CD14-positive monocyte (primary cell): Measurements from ENCODE around the gene ZNF768. TPM values are rescaled to one million over a fixed set of nuclear protein-coding genes. Genes with fewer than 3 reads are reported as not detected.

Source experiments
- DNase-seq, 3 donors: peaks; one replicate each; pipeline ENCODE4 v3.0.0-alpha.2; 2011 to 2022
- H2AFZ ChIP-seq: 2 replicates; pipeline ENCODE4 v1.6.0; 2012; ENCODE audit warnings: mild to moderate bottlenecking, low read depth, low read length, inconsistent platforms; ENCODE audit not compliant: insufficient read depth, poor library complexity, severe bottlenecking
- H3K27ac ChIP-seq, 2 donors: 1 replicate in 1 of 2; 2 replicates in 1 of 2; pipeline ENCODE4 v1.5.1; 2012 to 2013; ENCODE audit warnings: low read length in 2 of 2, control low read depth in 1 of 2, inconsistent platforms in 1 of 2, low read depth in 1 of 2, mild to moderate bottlenecking in 1 of 2
- H3K27me3 ChIP-seq, 2 donors: one replicate each; pipeline versions ENCODE4 v1.6.0 to v1.6.1; 2011 to 2013; ENCODE audit warnings: low read length in 2 of 2; ENCODE audit not compliant: control insufficient read depth in 2 of 2, insufficient read depth in 2 of 2
- H3K36me3 ChIP-seq, 2 donors: replicated peaks in 1 of 2; 1 replicate in 1 of 2; 2 replicates in 1 of 2; pipeline versions ENCODE4 v1.5.1 to v1.6.1; 2012 to 2013; ENCODE audit warnings: low read length in 2 of 2, control low read depth in 1 of 2, inconsistent platforms in 1 of 2, mild to moderate bottlenecking in 1 of 2; ENCODE audit not compliant: insufficient read depth in 2 of 2, control insufficient read depth in 1 of 2
- H3K4me1 ChIP-seq, 2 donors: 1 replicate in 1 of 2; 2 replicates in 1 of 2; pipeline versions ENCODE4 v1.5.1 to v1.6.1; 2012 to 2013; ENCODE audit warnings: low read length in 2 of 2, control low read depth in 1 of 2, inconsistent platforms in 1 of 2, mild to moderate bottlenecking in 1 of 2, moderate library complexity in 1 of 2; ENCODE audit not compliant: insufficient read depth in 2 of 2, control insufficient read depth in 1 of 2
- H3K4me2 ChIP-seq: replicated peaks from 2 replicates; pipeline ENCODE3; 2012; ENCODE audit warnings: low read length, moderate library complexity, mild to moderate bottlenecking; ENCODE audit not compliant: poor library complexity, severe bottlenecking; ENCODE audit errors: extremely low read depth
- H3K4me3 ChIP-seq, 3 experiments: fragments of 200-600 bp in 1 of 3; sonication (generic) in 1 of 3; replicated peaks in 1 of 3; 1 replicate in 2 of 3; 2 replicates in 1 of 3; pipeline ENCODE4 v1.5.1; 2011 to 2013; ENCODE audit warnings: low read length in 3 of 3, mild to moderate bottlenecking in 3 of 3, control low read depth in 2 of 3, low read depth in 2 of 3, inconsistent platforms in 1 of 3, moderate library complexity in 1 of 3
- H3K79me2 ChIP-seq: 2 replicates; pipeline ENCODE4 v1.6.0; 2012; ENCODE audit warnings: mild to moderate bottlenecking, control low read depth, inconsistent platforms, low read length, moderate library complexity; ENCODE audit not compliant: insufficient read depth
- H3K9ac ChIP-seq: 2 replicates; pipeline ENCODE4 v1.6.0; 2017; ENCODE audit warnings: low read length, mild to moderate bottlenecking; ENCODE audit not compliant: insufficient read depth, poor library complexity, severe bottlenecking
- H3K9me3 ChIP-seq, 2 donors: replicated peaks in 1 of 2; 1 replicate in 1 of 2; 2 replicates in 1 of 2; pipeline versions ENCODE4 v1.5.1 to v1.6.1; 2012 to 2013; ENCODE audit warnings: low read length in 2 of 2, control low read depth in 1 of 2; ENCODE audit not compliant: control insufficient read depth in 1 of 2, insufficient read depth in 1 of 2
- H4K20me1 ChIP-seq: 2 replicates; pipeline ENCODE4 v1.6.0; 2012; ENCODE audit warnings: mild to moderate bottlenecking, low read length, control low read depth, moderate library complexity; ENCODE audit not compliant: insufficient read depth
- H3K27ac Mint-ChIP-seq, 7 donors: one replicate each; pipeline ENCODE4 v1.8.0; 2020; ENCODE audit warnings: mild to moderate bottlenecking in 7 of 7, mixed read lengths in 7 of 7, moderate library complexity in 6 of 7, inconsistent platforms in 2 of 7
- H3K27me3 Mint-ChIP-seq, 3 donors: one replicate each; pipeline ENCODE4 v1.8.0; 2021 to 2022; ENCODE audit warnings: low read depth in 3 of 3, mild to moderate bottlenecking in 3 of 3, mixed read lengths in 3 of 3, moderate library complexity in 3 of 3, inconsistent platforms in 1 of 3
- H3K36me3 Mint-ChIP-seq, 2 donors: one replicate each; pipeline ENCODE4 v1.8.0; 2020; ENCODE audit warnings: mixed read lengths in 2 of 2, inconsistent platforms in 1 of 2, mild to moderate bottlenecking in 1 of 2
- H3K4me1 Mint-ChIP-seq: one replicate; pipeline ENCODE4 v1.8.0; 2020; ENCODE audit warnings: mild to moderate bottlenecking, mixed read lengths
- H3K4me3 Mint-ChIP-seq, 2 donors: one replicate each; pipeline ENCODE4 v1.8.0; 2020; ENCODE audit warnings: mild to moderate bottlenecking in 2 of 2, mixed read lengths in 2 of 2, moderate library complexity in 1 of 2
- H3K9me3 Mint-ChIP-seq, 7 donors: one replicate each; pipeline ENCODE4 v1.8.0; 2020 to 2022; ENCODE audit warnings: mixed read lengths in 7 of 7, mild to moderate bottlenecking in 6 of 7, moderate library complexity in 6 of 7, inconsistent platforms in 2 of 7
- WGBS: methylation state at CpG from one replicate; pipeline ENCODE4 v1.1.5; 2013; ENCODE audit warnings: missing lambda C conversion rate; ENCODE audit not compliant: insufficient coverage; 5-methylcytosine and 5-hydroxymethylcytosine counted together
- intact Hi-C, 2 donors: fragments of 100-400 bp; cut with micrococcal nuclease; formaldehyde crosslinking; loops; one replicate each; pipeline versions ENCODE4 v1.15.0 to v1.15.1; 2023
- polyA plus RNA-seq, 3 donors: library from polyadenylated mRNA; depleted of rRNA in 1 of 3; unstranded in 2 of 3; stranded (reverse) in 1 of 3; fragments of 300-500 nt in 2 of 3; fragments of >200 nt in 1 of 3; fragmentation: Illumina TruSeq in 2 of 3; gene quantifications; 1 replicate in 2 of 3; 2 replicates in 1 of 3; pipeline ENCODE4 v1.2.3, GENCODE V29; 2012 to 2021
- TF ChIP-seq, protein P1 (sequence below): fragments of 200-600 bp; IDR thresholded peaks from one replicate; pipeline ENCODE4 v1.8.0; 2022; ENCODE audit warnings: antibody characterized with exemption, mild to moderate bottlenecking

Gene ZNF768
- polyA plus RNA-seq, 3 donors = 2.8 to 13.4 (median 3.0) TPM

DNA sequence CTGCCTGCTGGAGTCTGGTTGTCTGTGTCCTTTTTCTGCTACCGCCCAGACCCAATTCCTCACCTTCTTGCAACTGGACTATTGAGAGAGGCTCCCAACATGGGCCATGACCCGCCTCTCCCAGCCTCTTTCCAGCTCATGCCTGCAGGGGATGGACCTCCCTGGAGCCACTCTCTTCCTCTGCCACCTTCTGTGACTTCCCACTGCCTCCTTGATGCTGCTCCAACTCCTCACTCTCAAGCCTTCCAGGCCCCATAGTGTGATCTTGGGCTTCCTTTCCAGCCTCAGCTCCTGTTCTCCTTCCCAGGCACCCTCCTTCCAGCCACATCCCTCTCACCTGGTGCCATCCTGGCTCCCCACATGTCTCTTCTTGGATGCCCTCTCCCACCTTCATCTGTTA is 11.1 kb downstream of the ZNF768 start:
- peak overlapping the region in 4 of 7 donors; percentile 29 to 79 (median 52) for H3K27ac Mint-ChIP-seq
- WGBS = 100% methylated on average over 2 of the region's 2 CpGs
- no peak overlapping the region for H3K9ac ChIP-seq

DNA sequence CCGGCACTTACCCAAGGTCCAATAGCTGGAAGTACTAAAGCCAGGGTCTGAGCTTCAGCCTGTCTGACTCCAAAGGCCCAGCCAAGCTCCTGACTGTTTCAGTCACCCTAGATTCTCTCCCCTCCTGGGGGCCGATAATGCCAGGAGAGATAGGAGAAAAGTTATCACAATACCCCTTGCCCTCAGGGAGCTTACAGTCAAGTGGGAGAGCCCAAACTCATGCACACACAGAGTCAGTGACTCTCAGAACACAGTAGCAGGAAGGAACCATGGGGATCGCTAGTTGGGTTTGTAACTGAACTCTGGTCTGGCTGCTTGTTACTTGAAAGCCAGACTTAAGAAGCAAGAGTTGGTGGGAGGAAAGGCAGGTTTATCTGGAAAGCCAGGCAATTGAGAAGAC is 14.9 kb downstream of the ZNF768 start:
- peaks cover 0 to 1% (median 0%) of the 10 kb centered on the region in 7 donors for H3K9me3 Mint-ChIP-seq
- Histone ChIP-seq H3K9ac (no peak overlapping the region), H3K4me3 (no peak overlapping the region), H3K27ac (peak overlapping the region in 1 of 2 donors; percentile 40), H3K4me1 (no peaks in the 10 kb centered on the region), H4K20me1 (peaks cover 93% of the 10 kb centered on the region), H3K4me2 (no peak overlapping the region), H3K79me2 (no peaks in the 10 kb centered on the region), H2AFZ (no peak overlapping the region), H3K27me3 (no peaks in the 10 kb centered on the region), H3K36me3 (peaks cover 92 to 95% of the 10 kb centered on the region in 2 donors), H3K9me3 (no peaks in the 10 kb centered on the region)
- peaks cover 0 to 3% (median 0%) of the 10 kb centered on the region in 3 donors for H3K27me3 Mint-ChIP-seq
- TF ChIP-seq, protein P1, sequence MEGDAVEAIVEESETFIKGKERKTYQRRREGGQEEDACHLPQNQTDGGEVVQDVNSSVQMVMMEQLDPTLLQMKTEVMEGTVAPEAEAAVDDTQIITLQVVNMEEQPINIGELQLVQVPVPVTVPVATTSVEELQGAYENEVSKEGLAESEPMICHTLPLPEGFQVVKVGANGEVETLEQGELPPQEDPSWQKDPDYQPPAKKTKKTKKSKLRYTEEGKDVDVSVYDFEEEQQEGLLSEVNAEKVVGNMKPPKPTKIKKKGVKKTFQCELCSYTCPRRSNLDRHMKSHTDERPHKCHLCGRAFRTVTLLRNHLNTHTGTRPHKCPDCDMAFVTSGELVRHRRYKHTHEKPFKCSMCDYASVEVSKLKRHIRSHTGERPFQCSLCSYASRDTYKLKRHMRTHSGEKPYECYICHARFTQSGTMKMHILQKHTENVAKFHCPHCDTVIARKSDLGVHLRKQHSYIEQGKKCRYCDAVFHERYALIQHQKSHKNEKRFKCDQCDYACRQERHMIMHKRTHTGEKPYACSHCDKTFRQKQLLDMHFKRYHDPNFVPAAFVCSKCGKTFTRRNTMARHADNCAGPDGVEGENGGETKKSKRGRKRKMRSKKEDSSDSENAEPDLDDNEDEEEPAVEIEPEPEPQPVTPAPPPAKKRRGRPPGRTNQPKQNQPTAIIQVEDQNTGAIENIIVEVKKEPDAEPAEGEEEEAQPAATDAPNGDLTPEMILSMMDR = no peak
- H3K27ac Mint-ChIP-seq = peak overlapping the region in 1 of 7 donors; percentile 6
- DNase-seq = no peak
- H3K36me3 Mint-ChIP-seq = peaks cover 80 to 98% of the 10 kb centered on the region in 2 donors
- WGBS = 100% methylated on average over 1 of the region's 3 CpGs
- H3K4me1 Mint-ChIP-seq = no peaks in the 10 kb centered on the region
- intact Hi-C loops = no loop called here
- H3K4me3 Mint-ChIP-seq = no peak overlapping the region

More for the DNA sequence above, 11.1 kb downstream of the ZNF768 start:
- intact Hi-C loops = no loop called here
- Mint-ChIP-seq H3K36me3 (peaks cover 91 to 100% of the 10 kb centered on the region in 2 donors), H3K9me3 (peaks cover 0 to 1% (median 0%) of the 10 kb centered on the region in 7 donors), H3K4me3 (no peak overlapping the region), H3K4me1 (no peaks in the 10 kb centered on the region), H3K27me3 (peaks cover 0 to 3% (median 0%) of the 10 kb centered on the region in 3 donors)
- H3K4me2 ChIP-seq = no peak overlapping the region
- H4K20me1 ChIP-seq = peaks cover 98% of the 10 kb centered on the region
- no peaks in the 10 kb centered on the region for H3K27me3 ChIP-seq
- TF ChIP-seq, protein P1 = no peak
- no peaks in the 10 kb centered on the region for H3K4me1 ChIP-seq
- no peaks in the 10 kb centered on the region for H3K79me2 ChIP-seq
- peak overlapping the region in 1 of 2 donors; percentile 26 for H3K27ac ChIP-seq
- peaks cover 96 to 100% of the 10 kb centered on the region in 2 donors for H3K36me3 ChIP-seq
- no peak overlapping the region for H2AFZ ChIP-seq
- no peak overlapping the region for H3K4me3 ChIP-seq
- no peak for DNase-seq
- H3K9me3 ChIP-seq = no peaks in the 10 kb centered on the region
